ENCODE data around the gene IARS1. TPM values are rescaled to one million over a fixed set of nuclear protein-coding genes. Genes with fewer than 3 reads are reported as not detected.

Gene IARS1
- total RNA-seq, 1 experiment from 2014 or later = 403 TPM

- H3K27me3 Mint-ChIP-seq (ENCODE audit: insufficient read depth, unreplicated experiment) = no peaks in the 10 kb centered on the region
- ChIA-PET POLR2A (interaction anchor here (0.6 to 1.6 kb wide), 4 partner anchors 12 to 365 kb away, joined by 3 to 5 read pairs (median 4); partner anchors contain the start of genes CENPP and NOL8), CTCF (interaction anchor here (1.8 to 2.8 kb wide), 2 partner anchors 10 to 150 kb away, joined by 3 to 13 read pairs; no protein-coding TSS in a partner anchor)
- no peak overlapping the region for H3K27ac Mint-ChIP-seq (ENCODE audit: low read depth, unreplicated experiment)
- H3K36me3 Mint-ChIP-seq (ENCODE audit: insufficient read depth, unreplicated experiment) = peaks cover 83% of the 10 kb centered on the region
- no peak for DNase-seq (ENCODE audit: unreplicated experiment)
- H3K4me3 Mint-ChIP-seq (ENCODE audit: unreplicated experiment) = no peak overlapping the region
- intact Hi-C loops (cut with micrococcal nuclease) = loop anchor here (5.0 kb wide), 1 partner anchor 43 kb away; no protein-coding TSS in a partner anchor
- TF ChIP-seq CTCF (IDR thresholded peaks at IDR 0.05; ENCODE audit: unreplicated experiment) = no peak
- BruUV-seq (replicated peaks) = no TSS peak
- no peaks in the 10 kb centered on the region for H3K9me3 Mint-ChIP-seq (ENCODE audit: unreplicated experiment)
- H3K4me1 Mint-ChIP-seq (ENCODE audit: insufficient read depth, unreplicated experiment) = peaks cover 22% of the 10 kb centered on the region
Observed at GRCh38 chr9:92289708-92290390, 3.6 kb downstream of the IARS1 start.

- intact Hi-C loops (cut with micrococcal nuclease) = no loop called here
- no TSS peak for BruUV-seq (replicated peaks)
- Mint-ChIP-seq H3K27ac (ENCODE audit: low read depth, unreplicated experiment) (no peak overlapping the region), H3K9me3 (ENCODE audit: unreplicated experiment) (no peaks in the 10 kb centered on the region), H3K36me3 (ENCODE audit: insufficient read depth, unreplicated experiment) (peaks cover 100% of the 10 kb centered on the region), H3K4me3 (ENCODE audit: unreplicated experiment) (no peak overlapping the region), H3K27me3 (ENCODE audit: insufficient read depth, unreplicated experiment) (no peaks in the 10 kb centered on the region), H3K4me1 (ENCODE audit: insufficient read depth, unreplicated experiment) (peaks cover 4% of the 10 kb centered on the region)
- CTCF ChIA-PET = interaction anchor here (0.6 to 6.4 kb wide), 7 partner anchors 11 to 411 kb away, joined by 3 to 38 read pairs (median 3); no protein-coding TSS in a partner anchor
- TF ChIP-seq CTCF (IDR thresholded peaks at IDR 0.05; ENCODE audit: unreplicated experiment) = no peak
- DNase-seq (ENCODE audit: unreplicated experiment) = no peak
- POLR2A ChIA-PET = interaction anchor here (0.9 to 1.4 kb wide), 6 partner anchors 10 to 16 kb away, joined by 3 to 5 read pairs (median 4); no protein-coding TSS in a partner anchor
Observed at GRCh38 chr9:92279302-92279701, 14.2 kb downstream of the IARS1 start.

GRCh38 chr9:92278110-92278509 is 15.4 kb downstream of the IARS1 start:
- Mint-ChIP-seq H3K36me3 (ENCODE audit: insufficient read depth, unreplicated experiment) (peaks cover 100% of the 10 kb centered on the region), H3K27me3 (ENCODE audit: insufficient read depth, unreplicated experiment) (no peaks in the 10 kb centered on the region), H3K4me3 (ENCODE audit: unreplicated experiment) (no peak overlapping the region), H3K27ac (ENCODE audit: low read depth, unreplicated experiment) (no peak overlapping the region), H3K9me3 (ENCODE audit: unreplicated experiment) (no peaks in the 10 kb centered on the region), H3K4me1 (ENCODE audit: insufficient read depth, unreplicated experiment) (peaks cover 4% of the 10 kb centered on the region)
- CTCF ChIA-PET = interaction anchor here (1.2 to 6.4 kb wide), 4 partner anchors 11 to 144 kb away, joined by 3 to 38 read pairs (median 6); no protein-coding TSS in a partner anchor
- no peak for DNase-seq (ENCODE audit: unreplicated experiment)
- BruUV-seq (replicated peaks) = no TSS peak
- POLR2A ChIA-PET = interaction anchor here (0.9 to 1.4 kb wide), 7 partner anchors 10 to 32 kb away, joined by 3 to 6 read pairs (median 4); no protein-coding TSS in a partner anchor
- intact Hi-C loops (cut with micrococcal nuclease) = no loop called here
- TF ChIP-seq CTCF (IDR thresholded peaks at IDR 0.05; ENCODE audit: unreplicated experiment) = no peak

- no peaks in the 10 kb centered on the region for H3K27me3 Mint-ChIP-seq (ENCODE audit: insufficient read depth, unreplicated experiment)
- no TSS peak for BruUV-seq (replicated peaks)
- no peak overlapping the region for H3K4me3 Mint-ChIP-seq (ENCODE audit: unreplicated experiment)
- intact Hi-C loops (cut with micrococcal nuclease) = no loop called here
- peaks cover 4% of the 10 kb centered on the region for H3K4me1 Mint-ChIP-seq (ENCODE audit: insufficient read depth, unreplicated experiment)
- no peak for DNase-seq (ENCODE audit: unreplicated experiment)
- no peak for TF ChIP-seq CTCF (IDR thresholded peaks at IDR 0.05; ENCODE audit: unreplicated experiment)
- peak overlapping the region; percentile 64 for H3K27ac Mint-ChIP-seq (ENCODE audit: low read depth, unreplicated experiment)
- ChIA-PET CTCF (interaction anchor here (0.8 to 6.4 kb wide), 6 partner anchors 9 to 137 kb away, joined by 3 to 38 read pairs (median 3); no protein-coding TSS in a partner anchor), POLR2A (interaction anchor here (1.3 to 2.4 kb wide), 2 partner anchors 15 to 18 kb away, joined by 3 to 9 read pairs; no protein-coding TSS in a partner anchor)
- H3K9me3 Mint-ChIP-seq (ENCODE audit: unreplicated experiment) = no peaks in the 10 kb centered on the region
- H3K36me3 Mint-ChIP-seq (ENCODE audit: insufficient read depth, unreplicated experiment) = peaks cover 100% of the 10 kb centered on the region
Observed at GRCh38 chr9:92276331-92277032, 17.0 kb downstream of the IARS1 start.
